IMR-90 (cell line): Measurements from ENCODE around the gene GGACT. TPM values are rescaled to one million over a fixed set of nuclear protein-coding genes. Genes with fewer than 3 reads are reported as not detected.

Experiments
- ATAC-seq: fragments of 200-7000 bp; cut with Tn5 transposase; 2 replicates; pipeline ENCODE4 v1.9.1; 2020; ENCODE audit warnings: low read depth, mild to moderate bottlenecking, moderate library complexity
- BruUV-seq: library from RNA; stranded (reverse); fragments of 400-500 nt; replicated peaks from 2 replicates; lab custom pipeline; 2021; lab: Mats Ljungman, UMichigan
- CTCF ChIA-PET: fragments of 300-600 bp; formaldehyde crosslinking; extraction: SDS; loops from one replicate; lab custom pipeline; 2021; ENCODE audit warnings: antibody characterized with exemption; lab: Yijun Ruan, JAX
- POLR2A ChIA-PET: fragments of 300-600 bp; sonication (Branson Sonifier 250); formaldehyde crosslinking; loops from one replicate; lab custom pipeline; 2022; ENCODE audit warnings: antibody characterized with exemption; ENCODE audit not compliant: unreplicated experiment; lab: Charles Lee
- DNase-seq: peaks from one replicate; pipeline ENCODE4 v3.0.0; 2013
- H2AFZ ChIP-seq: replicated peaks from 2 replicates; pipeline ENCODE3; 2013; ENCODE audit warnings: low read length, mild to moderate bottlenecking; ENCODE audit not compliant: poor library complexity
- H2AK5ac ChIP-seq: 2 replicates; pipeline ENCODE4 v1.6.1; 2013; ENCODE audit warnings: low read depth, low read length, inconsistent platforms
- H2AK9ac ChIP-seq: replicated peaks from 2 replicates; pipeline ENCODE3; 2013; ENCODE audit warnings: mild to moderate bottlenecking, low read depth, low read length, moderate library complexity; ENCODE audit not compliant: poor library complexity
- H2BK120ac ChIP-seq: 2 replicates; pipeline ENCODE4 v1.6.1; 2013; ENCODE audit warnings: low read depth, low read length, inconsistent platforms
- H2BK15ac ChIP-seq: 3 replicates; pipeline ENCODE4 v1.6.1; 2013; ENCODE audit warnings: low read depth, low read length, inconsistent platforms
- H2BK20ac ChIP-seq: 2 replicates; pipeline ENCODE4 v1.6.1; 2013; ENCODE audit warnings: low read depth, mild to moderate bottlenecking, inconsistent platforms, low read length, moderate library complexity
- H2BK5ac ChIP-seq: 2 replicates; pipeline ENCODE4 v1.6.1; 2013; ENCODE audit warnings: mild to moderate bottlenecking, low read depth, low read length, inconsistent platforms; ENCODE audit not compliant: poor library complexity, severe bottlenecking
- H3K14ac ChIP-seq: replicated peaks from 2 replicates; pipeline ENCODE4 v1.6.1; 2013; ENCODE audit warnings: low read depth, low read length, inconsistent platforms
- H3K18ac ChIP-seq: 2 replicates; pipeline ENCODE4 v1.6.1; 2013; ENCODE audit warnings: low read depth, low read length, control low read depth
- H3K23ac ChIP-seq: 2 replicates; pipeline ENCODE4 v1.6.1; 2013; ENCODE audit warnings: low read depth, low read length, inconsistent platforms
- H3K27ac ChIP-seq: 2 replicates; pipeline ENCODE4 v1.5.1; 2013; ENCODE audit warnings: mild to moderate bottlenecking, control low read depth, low read length; ENCODE audit not compliant: insufficient read depth
- H3K27me3 ChIP-seq: 2 replicates; pipeline ENCODE4 v1.6.1; 2013; ENCODE audit warnings: low read length; ENCODE audit not compliant: control insufficient read depth, insufficient read depth
- H3K36me3 ChIP-seq: 2 replicates; pipeline ENCODE4 v1.6.1; 2013; ENCODE audit warnings: low read length, mixed read lengths; ENCODE audit not compliant: control insufficient read depth, insufficient read depth
- H3K4ac ChIP-seq: 2 replicates; pipeline ENCODE4 v1.6.1; 2013; ENCODE audit warnings: low read depth, low read length, inconsistent platforms
- H3K4me1 ChIP-seq: 2 replicates; pipeline ENCODE4 v1.6.1; 2013; ENCODE audit warnings: low read length, mixed read lengths; ENCODE audit not compliant: control insufficient read depth, insufficient read depth
- H3K4me2 ChIP-seq: 2 replicates; pipeline ENCODE4 v1.6.1; 2013; ENCODE audit warnings: low read depth, mild to moderate bottlenecking, control low read depth, low read length, moderate library complexity
- H3K4me3 ChIP-seq: 2 replicates; pipeline ENCODE4 v1.5.1; 2013; ENCODE audit warnings: low read depth, mild to moderate bottlenecking, control low read depth, low read length, moderate library complexity; ENCODE audit not compliant: insufficient read depth
- H3K56ac ChIP-seq: 2 replicates; pipeline ENCODE4 v1.6.1; 2013; ENCODE audit warnings: low read length, inconsistent platforms; ENCODE audit not compliant: insufficient read depth; ENCODE audit errors: extremely low read depth
- H3K79me1 ChIP-seq, 2 experiments: 2 replicates each; pipeline ENCODE4 v1.6.1; 2013; ENCODE audit warnings: low read length in 2 of 2, inconsistent platforms in 1 of 2, low read depth in 1 of 2
- H3K9ac ChIP-seq: 2 replicates; pipeline ENCODE4 v1.6.1; 2013; ENCODE audit warnings: low read depth, low read length, control low read depth
- H3K9me1 ChIP-seq: 2 replicates; pipeline ENCODE4 v1.6.1; 2013; ENCODE audit warnings: low read length, inconsistent platforms; ENCODE audit not compliant: insufficient read depth
- H3K9me3 ChIP-seq: 2 replicates; pipeline ENCODE4 v1.6.1; 2013; ENCODE audit warnings: low read length; ENCODE audit not compliant: control insufficient read depth, insufficient read depth
- H4K20me1 ChIP-seq: 2 replicates; pipeline ENCODE4 v1.6.1; 2013; ENCODE audit warnings: low read length, inconsistent platforms; ENCODE audit not compliant: insufficient read depth
- H4K5ac ChIP-seq: 2 replicates; pipeline ENCODE4 v1.6.1; 2013; ENCODE audit warnings: mild to moderate bottlenecking, low read depth, low read length, control low read depth
- H4K8ac ChIP-seq, 2 experiments: 2 replicates each; pipeline ENCODE4 v1.6.1; 2013; ENCODE audit warnings: low read depth in 2 of 2, low read length in 2 of 2, control low read depth in 1 of 2, inconsistent platforms in 1 of 2
- H4K91ac ChIP-seq: 2 replicates; pipeline ENCODE4 v1.6.1; 2013; ENCODE audit warnings: low read depth, low read length, inconsistent platforms; ENCODE audit not compliant: insufficient read depth
- MAFK ChIP-seq: IDR thresholded peaks from 2 replicates; pipeline ENCODE4 v1.6.1; 2012; ENCODE audit warnings: low read depth, low read length, improper control_type of control experiment
- WGBS, 2 experiments: methylation state at CpG; one replicate each; pipeline versions ENCODE4 v1.1.5 to v1.1.7; 2013; ENCODE audit warnings: missing lambda C conversion rate in 2 of 2; ENCODE audit not compliant: insufficient read length in 1 of 2; ENCODE audit errors: extremely low coverage in 2 of 2; 5-methylcytosine and 5-hydroxymethylcytosine counted together
- dilution Hi-C: fragments of 300-500 bp; cut with HindIII; formaldehyde crosslinking; loops from one replicate; pipeline ENCODE4 v1.14.3; 2018; ENCODE audit warnings: low sequenced_read_pairs; ENCODE audit not compliant: unreplicated experiment
- in situ Hi-C: fragments of 300-500 bp; cut with MboI; formaldehyde crosslinking; loops from 3 replicates; pipeline ENCODE4 v1.14.3; 2019; ENCODE audit warnings: low sequenced_read_pairs, inconsistent platforms, mixed read lengths
- intact Hi-C: fragments of 100-400 bp; cut with micrococcal nuclease; formaldehyde crosslinking; loops from 2 replicates; pipeline ENCODE4 v1.10.0; 2022
- polyA plus RNA-seq, 3 experiments: library from polyadenylated mRNA; depleted of rRNA; stranded (reverse); fragments of >200 nt; gene quantifications; 2 replicates each; pipeline ENCODE4 v1.2.3, GENCODE V29; 2012; ENCODE audit warnings: low replicate concordance in 1 of 3
- total RNA-seq: library from RNA; depleted of rRNA; stranded (reverse); fragments of >200 nt; gene quantifications from 2 replicates; pipeline ENCODE4 v1.2.3, GENCODE V29; 2012
- TF ChIP-seq, protein P1 (sequence below): fragments of 150-350 bp; IDR thresholded peaks from 2 replicates; pipeline ENCODE4 v1.6.1; 2017; ENCODE audit warnings: mild to moderate bottlenecking, antibody characterized with exemption, low read length, low read depth

The GGACT gene
- total and polyA plus RNA-seq, 2 of the 4 experiments (the other 2 are of a cell fraction) = 2.0 to 2.6 TPM

DNA sequence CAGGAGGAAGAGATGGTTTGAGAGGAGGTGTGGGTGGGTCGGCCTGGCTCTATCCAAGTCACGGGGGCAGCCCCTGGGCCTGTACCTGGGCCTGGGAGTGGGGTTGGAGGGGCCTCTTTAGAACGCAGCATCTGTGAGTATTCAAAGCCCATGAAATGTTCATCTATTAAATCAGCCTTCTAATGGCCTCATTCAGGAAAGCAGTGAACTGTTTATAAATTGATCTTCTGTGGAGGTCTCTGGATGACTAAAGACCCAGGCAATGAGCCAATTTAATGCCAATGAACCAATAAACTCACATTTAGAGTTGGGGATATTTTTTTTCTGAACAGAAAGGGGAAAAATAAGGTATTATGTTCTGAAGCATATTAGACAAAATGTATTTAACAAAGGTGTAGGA, 19.9 kb upstream of the GGACT start:
- ChIA-PET POLR2A (no interaction called here), CTCF (interaction anchor here (0.8 kb wide), 1 partner anchor 514 kb away, joined by 3 read pairs; no protein-coding TSS in a partner anchor)

More for the DNA sequence above, 19.9 kb upstream of the GGACT start:
- H3K9ac ChIP-seq = no peak overlapping the region
- H2BK20ac ChIP-seq = no peak overlapping the region
- TF ChIP-seq, protein P1, sequence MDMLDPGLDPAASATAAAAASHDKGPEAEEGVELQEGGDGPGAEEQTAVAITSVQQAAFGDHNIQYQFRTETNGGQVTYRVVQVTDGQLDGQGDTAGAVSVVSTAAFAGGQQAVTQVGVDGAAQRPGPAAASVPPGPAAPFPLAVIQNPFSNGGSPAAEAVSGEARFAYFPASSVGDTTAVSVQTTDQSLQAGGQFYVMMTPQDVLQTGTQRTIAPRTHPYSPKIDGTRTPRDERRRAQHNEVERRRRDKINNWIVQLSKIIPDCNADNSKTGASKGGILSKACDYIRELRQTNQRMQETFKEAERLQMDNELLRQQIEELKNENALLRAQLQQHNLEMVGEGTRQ = no peak
- no peak for TF ChIP-seq MAFK
- no peak overlapping the region for H3K56ac ChIP-seq
- in situ Hi-C loops = no loop called here
- H3K14ac ChIP-seq = no peak overlapping the region
- no peak overlapping the region for H3K4me3 ChIP-seq
- no peak overlapping the region for H2AFZ ChIP-seq
- H3K79me1 ChIP-seq = no peaks in the 10 kb centered on the region
- no peak overlapping the region for H2BK15ac ChIP-seq
- no peaks in the 10 kb centered on the region for H3K9me3 ChIP-seq
- no CpG with 5 or more reads among the region's 3 CpGs for WGBS, 2 experiments
- H2BK5ac ChIP-seq = no peak overlapping the region
- BruUV-seq = no TSS peak
- no peak overlapping the region for H2AK5ac ChIP-seq
- ATAC-seq (no peak), DNase-seq (no peak)
- intact Hi-C loops = no loop called here
- no peak overlapping the region for H3K18ac ChIP-seq
- no peak overlapping the region for H2AK9ac ChIP-seq
- H4K91ac ChIP-seq = no peak overlapping the region
- H3K4me2 ChIP-seq = no peak overlapping the region
- no peak overlapping the region for H4K5ac ChIP-seq
- peaks cover 12% of the 10 kb centered on the region; the same call in 1 of the 2 replicates for H3K36me3 ChIP-seq
- H3K27ac ChIP-seq = no peak overlapping the region
- no peaks in the 10 kb centered on the region for H3K9me1 ChIP-seq
- H3K23ac ChIP-seq = no peak overlapping the region
- H4K8ac ChIP-seq = no peak overlapping the region
- H3K4ac ChIP-seq = no peak overlapping the region
- dilution Hi-C loops = no loop called here
- H3K27me3 ChIP-seq = no peaks in the 10 kb centered on the region
- no peaks in the 10 kb centered on the region for H3K4me1 ChIP-seq
- no peak overlapping the region for H2BK120ac ChIP-seq
- H4K20me1 ChIP-seq = no peaks in the 10 kb centered on the region
